GM19240 (cell line): ENCODE data around the gene AIPL1.

Source experiments
- DNase-seq: peaks from one replicate; pipeline ENCODE4 v3.0.0; 2011; ENCODE audit warnings: low spot score; ENCODE audit not compliant: insufficient read length

AIPL1 gene

DNA sequence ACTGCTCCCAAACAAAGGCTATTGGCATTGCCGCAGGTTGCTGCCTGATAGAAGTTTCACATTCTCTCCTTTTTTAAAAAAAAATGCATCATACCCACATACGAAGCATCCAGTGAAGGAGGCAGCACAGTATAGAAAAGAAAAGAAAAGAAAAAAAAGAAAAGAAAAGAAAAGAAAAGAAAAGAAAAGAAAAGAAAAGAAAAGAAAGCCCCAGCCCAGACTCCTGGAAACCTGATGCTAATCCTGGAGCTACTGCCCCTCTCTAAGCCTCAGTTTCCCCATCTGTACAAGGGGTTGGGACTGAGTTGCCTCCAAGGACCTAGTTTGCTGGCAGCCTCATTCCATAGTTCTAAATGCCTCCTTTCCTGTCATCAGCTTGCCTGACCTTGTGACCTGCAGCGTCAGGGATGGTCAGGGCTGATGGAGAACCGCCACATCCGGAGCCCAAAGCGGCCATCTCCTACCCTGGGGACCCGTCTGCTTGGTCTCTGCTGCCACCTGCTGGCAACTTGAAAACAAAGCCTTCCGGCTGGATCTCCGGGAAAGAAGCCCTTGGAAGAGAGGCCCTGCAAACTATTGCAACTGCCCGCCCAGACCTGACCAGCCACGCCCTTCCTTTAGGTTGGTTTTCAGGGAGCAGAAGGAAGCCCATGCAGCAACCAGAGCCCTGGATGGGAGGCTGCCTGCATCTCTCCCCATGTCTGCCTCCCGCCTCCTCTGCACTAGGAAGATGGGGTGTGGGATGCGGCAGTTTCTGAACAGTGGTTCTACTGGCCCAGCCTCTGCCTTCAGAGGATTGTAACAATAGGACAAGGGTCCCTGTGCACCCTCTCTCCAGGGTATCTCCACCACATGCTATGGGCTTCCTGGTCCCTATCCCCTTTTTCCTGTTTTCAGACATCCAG, 13.0 kb downstream of the AIPL1 start:
- peak; percentile 88 for DNase-seq

DNA sequence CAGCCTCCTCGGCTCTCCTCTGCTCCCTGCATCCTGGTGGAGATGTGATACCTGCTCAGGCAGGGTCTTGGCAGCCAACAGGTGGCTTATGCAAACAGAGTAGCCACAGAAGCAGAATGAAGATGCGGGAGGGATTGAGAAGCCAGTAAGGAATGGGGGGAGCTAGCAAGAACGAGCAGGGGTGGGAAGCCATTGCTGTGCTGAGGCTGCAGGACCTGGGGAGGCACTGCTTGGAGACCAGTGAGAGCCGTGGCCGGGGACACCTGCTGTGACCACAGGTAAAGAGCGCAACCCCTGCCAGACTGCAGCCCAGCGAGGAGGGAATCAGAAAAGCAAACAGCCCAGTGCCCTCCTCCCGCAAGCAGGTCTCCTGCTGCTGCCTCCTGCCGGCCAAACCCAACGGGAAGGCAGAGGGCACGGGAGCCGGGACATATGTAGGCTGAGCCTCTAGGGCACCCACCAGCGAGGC, 14.7 kb downstream of the AIPL1 start:
- no peak for DNase-seq

DNA sequence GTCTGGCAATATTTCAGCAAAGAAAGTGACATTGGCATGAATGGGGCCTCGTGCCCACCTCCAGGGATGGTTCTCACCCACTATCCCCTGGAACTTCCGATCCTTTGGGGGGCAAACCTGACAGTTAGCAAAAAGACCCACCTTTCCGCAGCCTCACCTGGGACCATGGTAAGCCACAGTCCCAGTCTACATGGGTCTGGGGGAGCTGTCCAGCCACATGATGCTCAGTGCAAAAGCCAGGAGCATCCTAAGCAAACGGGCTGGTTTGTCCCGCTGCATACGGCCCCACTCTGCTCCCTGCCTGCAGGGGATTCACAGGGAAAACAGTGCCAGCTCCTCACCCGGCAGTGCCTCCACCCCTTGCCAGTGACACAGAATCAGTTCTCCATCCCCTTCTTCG, 19.3 kb downstream of the AIPL1 start:
- DNase-seq, result no peak

DNA sequence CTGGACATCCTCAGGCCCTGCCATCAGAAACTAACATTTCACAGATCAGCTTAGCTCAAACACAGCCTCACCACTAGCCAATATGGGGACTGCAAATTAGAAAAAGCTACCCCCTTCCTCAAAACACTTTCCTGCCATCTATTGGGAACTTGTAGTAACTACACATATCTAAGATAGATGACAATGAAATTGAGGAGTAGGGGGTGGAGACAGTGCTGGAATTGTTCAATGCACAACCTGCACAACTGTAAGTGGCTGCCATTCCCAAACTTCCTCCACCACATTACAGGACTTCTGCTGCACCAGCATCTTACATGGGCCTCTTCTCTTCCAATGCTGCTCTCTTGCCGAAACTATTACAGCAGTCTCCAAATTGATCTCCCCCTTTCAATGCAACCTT, 21.9 kb downstream of the AIPL1 start:
- no peak for DNase-seq

DNA sequence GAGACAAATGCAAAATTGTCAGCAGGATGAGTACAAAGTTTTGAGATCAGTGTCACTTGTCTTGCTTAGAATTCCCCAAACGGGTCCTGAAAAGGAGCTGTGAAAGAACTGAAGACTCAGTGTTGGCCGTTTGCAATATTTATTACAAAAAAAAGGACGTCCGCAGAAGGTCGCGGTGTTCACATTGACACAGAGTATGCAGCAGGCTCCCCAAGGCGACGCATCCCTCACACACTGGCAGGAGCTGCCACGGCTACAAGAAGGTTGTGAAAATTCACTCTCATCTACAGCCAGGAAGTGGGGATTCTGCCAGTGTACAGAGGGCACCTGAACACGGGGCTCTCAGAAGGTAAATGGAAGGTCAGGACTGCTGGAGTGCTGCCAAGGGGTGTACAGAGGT, 26.2 kb downstream of the AIPL1 start:
- no peak for DNase-seq

DNA sequence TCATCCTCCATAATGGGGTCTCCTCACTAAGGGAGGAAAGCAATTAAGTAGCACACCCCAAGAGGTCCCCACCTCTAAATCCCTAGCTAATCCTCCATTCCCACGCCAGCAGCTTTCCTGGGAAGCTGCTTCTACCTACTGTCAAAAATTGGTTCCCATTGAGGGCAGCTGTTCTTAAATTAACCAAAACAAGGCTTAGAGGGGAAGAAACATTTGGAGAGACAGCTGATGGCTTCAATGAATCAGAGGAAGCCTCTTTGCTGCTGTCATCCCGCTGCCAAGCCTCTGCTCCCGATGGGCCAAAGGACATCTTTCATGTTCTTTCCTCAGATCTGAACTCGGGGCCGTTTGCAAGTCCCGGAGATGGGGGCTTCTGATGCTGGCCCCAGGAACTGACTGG, 26.6 kb downstream of the AIPL1 start:
- no peak for DNase-seq

DNA sequence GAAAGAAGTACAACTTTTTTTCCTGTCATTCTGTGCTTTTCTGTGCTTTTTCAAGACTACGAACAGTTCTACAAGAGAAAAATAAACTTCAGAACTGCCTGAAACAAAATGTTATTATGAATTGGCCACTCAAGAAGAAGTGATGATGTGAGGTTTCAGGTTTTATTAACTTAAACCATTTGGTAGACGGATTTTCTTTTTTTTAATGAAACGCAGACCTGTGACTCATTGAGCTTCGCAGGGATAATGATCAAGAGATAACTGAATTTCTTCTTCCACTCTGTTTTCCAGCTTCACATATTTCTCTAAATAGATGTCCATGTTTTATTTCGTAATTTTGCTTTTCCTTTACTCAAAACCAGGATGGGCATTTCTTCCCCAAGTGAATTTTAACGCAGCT, 32.7 kb downstream of the AIPL1 start:
- no peak for DNase-seq

DNA sequence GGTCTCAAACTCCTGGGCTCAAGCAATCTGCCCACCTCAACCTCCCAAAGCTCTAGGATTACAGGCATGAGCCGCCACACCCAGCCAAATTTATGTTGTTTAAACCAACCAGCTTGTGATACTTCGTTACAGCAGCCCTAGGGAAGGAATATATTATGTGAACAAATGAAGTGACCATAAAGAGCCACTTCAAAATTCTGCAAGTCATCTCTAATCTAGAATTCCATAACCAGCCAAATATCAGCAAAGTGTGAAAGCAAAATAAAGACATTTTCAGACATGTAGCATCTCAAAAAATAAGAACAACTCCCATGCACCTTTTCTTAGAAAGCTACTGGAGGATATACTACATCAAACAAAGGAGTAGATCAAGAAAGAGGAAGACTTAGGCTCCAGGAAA, 36.0 kb downstream of the AIPL1 start:
- DNase-seq, result no peak

DNA sequence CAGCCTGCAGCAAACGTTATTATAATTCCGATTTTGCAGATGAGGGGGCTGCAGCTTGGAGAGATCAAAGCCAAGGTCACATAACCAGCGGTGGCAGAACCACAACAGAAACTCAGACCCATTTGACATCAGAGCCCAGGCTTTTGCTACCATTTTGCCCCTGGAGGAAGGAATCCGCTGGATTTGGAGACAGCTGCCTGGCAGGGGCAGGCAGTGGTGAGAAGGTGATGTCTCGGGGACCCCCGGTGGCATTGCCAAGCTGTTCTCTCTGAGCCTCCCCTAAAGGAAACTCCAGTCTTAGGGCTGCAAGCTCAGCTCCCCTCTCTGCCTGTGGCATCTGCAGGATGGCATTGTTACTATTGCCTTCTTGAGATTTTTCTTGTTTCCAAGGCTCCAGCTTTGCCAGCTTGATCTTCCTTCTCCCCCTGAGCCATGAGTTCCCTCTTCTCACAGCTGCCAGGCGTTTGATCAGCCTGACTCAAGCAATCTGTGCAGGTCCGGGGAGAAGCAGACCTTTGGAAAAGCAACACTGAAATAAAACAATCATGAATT, 40.8 kb downstream of the AIPL1 start:
- DNase-seq, result no peak

DNA sequence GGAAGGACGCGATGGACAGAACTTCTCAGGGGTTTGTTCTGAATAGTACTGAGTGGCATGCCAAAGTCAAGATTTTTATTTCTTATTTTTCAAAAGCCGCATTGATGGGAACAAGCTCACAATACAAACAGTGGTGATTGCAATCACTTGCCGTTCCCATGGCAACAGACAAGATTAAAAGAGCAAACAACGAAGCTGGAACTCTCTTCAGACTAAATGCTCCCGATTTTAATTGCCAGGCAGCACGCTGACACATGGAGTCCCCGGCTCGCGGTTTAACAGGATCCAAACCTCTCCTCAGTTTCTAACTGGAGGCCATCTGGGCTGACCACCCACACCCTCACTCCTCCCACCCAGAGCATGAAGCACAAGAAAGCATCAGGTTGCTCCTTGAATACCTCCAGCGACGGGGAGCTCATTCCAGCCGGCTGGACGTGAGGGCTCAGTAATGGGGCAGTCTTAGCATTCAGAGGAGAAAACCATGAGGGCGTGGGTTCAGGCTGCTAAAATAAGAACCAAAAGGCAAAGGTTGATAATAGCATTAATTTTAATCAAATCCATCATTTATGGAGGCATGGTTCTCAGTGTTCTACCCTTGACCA, 41.5 kb downstream of the AIPL1 start:
- no peak for DNase-seq

DNA sequence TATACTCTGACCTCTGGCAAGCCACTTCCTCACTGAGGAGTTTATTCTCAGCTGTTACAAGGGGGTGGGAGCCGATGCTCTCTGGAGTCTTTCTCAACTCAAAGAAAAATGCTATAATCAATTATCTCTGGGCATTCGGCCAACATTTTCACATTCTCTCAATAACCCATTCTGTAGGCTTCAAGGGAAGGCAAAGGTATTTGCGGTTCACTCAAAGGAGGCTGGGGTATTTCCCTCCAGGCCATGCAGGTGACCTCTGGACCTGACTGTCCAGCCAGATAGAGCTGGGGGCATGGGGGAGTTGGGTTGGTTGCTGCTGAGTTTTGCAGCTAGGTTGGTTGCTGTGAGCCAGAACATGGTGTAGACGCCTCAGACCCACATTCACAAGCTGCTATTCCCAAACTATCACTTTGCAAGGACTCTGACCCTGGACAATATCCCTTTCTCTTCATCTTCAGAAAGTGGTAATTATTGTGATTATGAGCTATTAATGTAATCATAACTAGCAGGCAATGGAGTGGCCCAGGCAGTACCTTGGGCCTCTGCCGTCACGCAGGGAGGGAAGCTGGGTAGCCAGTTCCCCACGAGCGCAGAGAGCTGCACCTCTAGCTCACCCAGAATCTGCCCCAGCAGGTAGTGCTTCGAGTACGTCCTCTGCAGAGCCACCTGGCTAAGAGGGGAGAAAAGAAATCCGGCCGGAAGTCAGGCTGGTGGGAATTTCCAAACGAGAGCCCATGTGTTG, 42.1 kb downstream of the AIPL1 start:
- no peak for DNase-seq

DNA sequence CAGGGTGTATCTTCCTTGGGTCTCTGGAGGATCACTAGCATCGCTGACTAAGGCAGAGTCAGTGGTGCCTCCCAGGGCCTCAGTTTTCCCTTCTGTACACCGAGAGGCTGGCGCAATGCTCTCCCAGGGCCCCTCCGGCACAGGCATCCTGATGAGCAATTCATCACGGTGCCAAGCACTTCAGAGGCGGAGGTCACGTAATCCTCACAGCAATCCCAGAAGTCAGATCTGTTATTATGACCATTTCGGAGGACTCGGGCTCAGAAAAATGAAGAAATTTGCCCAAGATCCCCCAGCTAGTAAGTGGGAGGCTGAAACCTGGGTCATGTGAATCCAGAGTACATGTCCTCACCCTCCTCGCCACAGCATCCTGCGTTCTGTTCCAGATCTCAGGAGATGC, 46.5 kb downstream of the AIPL1 start:
- no peak for DNase-seq

DNA sequence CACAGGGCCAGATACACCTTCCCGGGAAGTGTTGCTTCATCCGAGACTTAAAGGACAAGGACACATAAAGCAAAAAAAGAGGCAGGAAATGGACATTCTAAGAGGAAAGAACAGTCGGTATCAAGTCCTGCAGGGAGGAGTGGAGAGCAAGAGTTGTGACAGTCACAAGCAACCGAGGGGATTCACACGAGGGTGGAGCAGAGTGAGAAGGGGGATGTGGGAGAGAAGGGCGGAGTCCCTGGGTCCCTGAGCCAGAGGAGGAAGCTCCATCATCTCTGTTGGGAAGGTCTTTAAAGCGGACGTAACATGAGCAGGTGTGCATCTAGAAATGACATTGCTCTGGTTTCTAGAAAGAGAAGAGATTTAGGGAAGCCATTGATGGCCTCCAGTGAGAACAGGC, 47.1 kb downstream of the AIPL1 start:
- DNase-seq, result no peak

DNA sequence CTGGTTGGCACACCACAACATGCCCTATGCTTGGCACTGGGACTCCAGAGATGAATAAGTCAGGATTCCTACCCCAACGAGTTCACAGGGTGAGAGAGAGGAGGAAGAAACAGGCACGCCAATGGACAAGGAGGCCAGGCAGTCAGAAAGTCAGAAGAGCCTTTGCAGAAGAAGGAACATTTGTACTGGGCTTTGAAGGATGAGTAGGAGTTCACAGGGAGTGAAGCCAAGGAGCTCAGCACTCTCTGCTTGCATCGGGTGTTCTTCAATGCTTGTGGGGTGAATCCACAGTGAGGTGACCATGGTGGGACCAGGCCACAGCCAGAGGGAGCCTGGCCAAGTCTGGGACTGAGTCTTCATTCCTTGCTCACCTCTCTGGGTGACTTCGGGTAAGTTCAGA, 47.5 kb downstream of the AIPL1 start:
- no peak for DNase-seq

DNA sequence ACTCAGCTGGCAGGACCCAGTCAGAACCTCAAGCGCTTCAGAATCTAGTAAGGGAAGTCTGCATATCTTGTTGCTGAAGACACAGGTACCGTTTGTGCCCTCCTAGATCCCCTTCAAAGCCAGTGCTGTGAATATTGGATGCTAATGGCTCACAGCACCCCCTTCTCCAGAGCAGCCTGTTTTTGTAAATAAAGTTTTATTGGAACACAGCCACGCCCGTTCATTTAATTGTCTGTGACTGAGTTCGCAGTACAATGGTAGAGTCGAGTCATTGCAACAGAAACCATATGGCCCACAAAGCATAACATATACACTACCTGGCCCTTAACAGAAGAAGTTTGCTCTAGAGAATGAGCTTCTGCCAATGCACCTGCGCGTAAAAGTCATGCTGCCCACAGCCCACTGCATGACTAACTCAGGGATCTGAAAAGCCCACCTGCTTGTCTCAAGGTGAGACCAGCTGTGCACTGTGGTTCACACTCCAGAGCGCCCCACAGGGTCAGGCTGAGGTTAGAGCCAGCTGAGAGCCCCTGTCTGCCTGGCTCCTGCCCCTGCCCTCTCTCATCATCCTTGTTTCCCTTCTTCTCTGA, 48.8 kb downstream of the AIPL1 start:
- no peak for DNase-seq

DNA sequence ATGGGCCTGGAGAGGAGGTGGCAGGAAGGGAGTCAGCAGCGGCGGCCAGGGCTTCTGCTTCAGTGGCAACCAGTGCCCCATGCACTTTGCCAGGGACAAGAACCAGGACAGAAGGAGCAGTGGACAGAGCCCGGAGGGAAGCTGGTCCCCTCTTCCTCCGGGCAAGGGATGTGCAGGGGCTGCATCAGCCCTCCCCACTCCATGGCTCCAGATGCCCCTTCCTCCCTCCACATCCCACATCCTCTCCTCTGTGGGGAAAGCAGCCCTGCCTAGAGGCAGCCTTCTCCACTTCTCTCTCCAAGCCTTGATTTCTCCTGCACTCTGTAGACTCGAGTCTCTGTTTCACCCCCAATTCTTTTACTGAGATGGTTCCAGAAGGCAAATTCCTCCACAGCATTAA, 50.4 kb downstream of the AIPL1 start:
- DNase-seq, result no peak

DNA sequence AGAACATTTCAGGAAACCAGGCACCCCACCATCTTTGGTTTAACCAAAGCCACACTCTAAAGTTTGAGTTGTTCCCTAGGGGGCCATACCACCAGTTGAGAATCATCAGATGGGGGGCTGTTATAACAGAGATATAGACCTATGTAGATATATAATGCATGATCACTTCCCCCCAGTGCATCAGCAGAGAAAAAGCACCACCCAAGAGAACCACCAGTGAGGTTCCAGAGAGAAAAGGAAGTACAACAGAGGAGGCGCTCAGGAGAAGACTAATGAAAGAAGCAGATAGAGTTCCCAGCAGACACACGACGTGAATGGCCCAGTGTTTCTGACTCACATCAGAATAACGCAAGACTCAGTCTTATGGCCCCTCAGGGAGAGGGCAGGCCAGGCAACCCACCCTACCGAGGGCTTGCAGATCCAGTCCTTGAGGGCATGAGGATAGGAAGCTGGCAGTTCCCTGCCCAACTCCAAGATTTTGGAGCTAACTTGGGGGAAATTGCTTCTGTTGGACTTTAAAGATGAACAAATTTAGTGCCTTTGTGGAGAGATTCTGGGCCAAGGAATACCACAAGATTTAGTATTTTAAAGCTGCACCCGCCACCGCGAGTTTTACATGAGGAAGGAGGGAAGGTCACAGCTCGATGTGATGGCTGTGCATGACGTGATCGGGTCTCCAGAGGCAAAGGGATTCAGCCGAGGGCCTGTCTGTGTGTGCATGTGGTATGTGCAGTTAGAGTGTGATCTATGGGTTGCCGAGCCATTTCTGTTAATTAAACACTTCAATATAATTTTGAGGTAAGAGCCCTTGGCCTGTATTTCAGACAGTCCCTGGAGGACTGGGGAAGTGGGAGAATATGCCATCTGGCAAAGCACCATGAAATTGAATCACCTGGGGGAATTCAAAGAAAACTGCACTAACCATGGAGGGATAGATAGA, 53.1 kb downstream of the AIPL1 start:
- no peak for DNase-seq

DNA sequence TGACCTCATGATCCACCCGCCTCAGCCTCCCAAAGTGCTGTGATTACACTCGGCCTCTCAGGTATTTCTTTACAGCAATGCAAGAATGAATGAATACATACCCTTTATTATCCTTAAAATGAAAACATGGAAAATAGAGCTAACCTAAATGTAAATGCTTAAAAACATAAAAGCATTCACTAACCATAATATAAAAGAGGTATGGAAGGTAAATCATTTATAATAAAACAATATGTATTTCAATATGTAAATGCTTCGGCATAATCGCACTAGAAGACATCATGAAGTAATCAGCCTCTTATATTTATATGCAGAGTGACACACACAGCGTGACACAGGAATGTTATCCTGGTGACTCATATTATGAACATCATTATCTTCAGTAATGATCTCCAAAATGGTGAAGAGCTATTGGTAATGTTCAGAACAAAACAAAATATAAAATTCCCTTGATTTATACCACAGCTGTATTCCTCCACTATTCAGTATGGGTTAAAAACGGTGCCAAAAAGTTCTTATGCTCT, 53.9 kb downstream of the AIPL1 start:
- DNase-seq, result no peak

DNA sequence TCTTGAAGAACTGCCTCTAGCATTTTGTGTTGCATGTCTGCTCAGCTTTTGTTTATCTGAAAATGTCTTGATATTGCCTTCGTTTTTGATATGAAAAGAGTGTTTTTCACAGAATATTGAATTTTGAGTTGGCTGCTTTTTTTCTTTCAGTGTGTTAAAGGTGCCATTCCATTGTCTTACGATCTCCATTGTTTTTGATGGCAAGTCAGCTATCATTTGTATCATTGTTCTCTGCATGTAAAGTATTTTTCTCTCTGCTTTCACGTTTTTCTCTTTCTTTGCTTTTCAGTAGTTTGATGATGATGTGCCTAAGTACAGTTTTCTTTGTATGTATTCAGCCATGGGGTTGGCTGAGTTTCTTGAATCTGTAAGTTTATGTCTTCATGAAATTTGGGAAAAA, 57.0 kb downstream of the AIPL1 start:
- no peak for DNase-seq

DNA sequence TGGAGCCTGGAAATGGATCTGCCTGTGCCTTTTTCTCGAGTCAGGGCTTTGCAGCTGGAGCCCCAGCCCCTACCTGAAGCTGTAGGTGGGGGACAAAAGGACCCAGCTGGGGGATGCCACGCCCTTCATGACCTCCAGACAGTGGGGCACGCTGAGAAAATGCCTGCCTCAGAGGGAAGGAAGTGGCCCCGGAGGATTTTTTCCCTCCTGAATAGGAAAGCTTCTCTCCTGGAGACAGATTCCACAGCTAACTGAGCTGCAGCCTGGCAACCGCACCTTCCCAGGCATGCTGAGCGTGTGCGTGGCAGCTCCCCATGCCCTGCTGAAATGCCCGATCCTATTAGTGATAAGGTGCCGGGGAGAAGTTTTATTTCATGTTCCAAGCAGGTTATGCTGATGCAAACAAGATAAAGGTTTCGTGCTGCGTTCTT, 58.0 kb downstream of the AIPL1 start:
- no peak for DNase-seq
